AG10803 (cell line): Measurements from ENCODE around the gene PGS1.

Experiments
- DNase-seq: peaks from one replicate; pipeline ENCODE4 v3.0.0; 2010; ENCODE audit warnings: low read depth
- H3K4me3 ChIP-seq: 2 replicates; pipeline ENCODE4 v1.5.1; 2011; ENCODE audit warnings: mild to moderate bottlenecking, low read length, control low read depth
- CTCF ChIP-seq: conservative IDR thresholded peaks from 2 replicates; pipeline ENCODE4 v1.5.1; 2011; ENCODE audit warnings: mild to moderate bottlenecking, low read length, control low read depth, inconsistent platforms

The PGS1 gene

GRCh38 chr17:78366109-78366848 is 12.2 kb upstream of the PGS1 start:
- no peak for TF ChIP-seq CTCF
- no peak overlapping the region for H3K4me3 ChIP-seq

DNA sequence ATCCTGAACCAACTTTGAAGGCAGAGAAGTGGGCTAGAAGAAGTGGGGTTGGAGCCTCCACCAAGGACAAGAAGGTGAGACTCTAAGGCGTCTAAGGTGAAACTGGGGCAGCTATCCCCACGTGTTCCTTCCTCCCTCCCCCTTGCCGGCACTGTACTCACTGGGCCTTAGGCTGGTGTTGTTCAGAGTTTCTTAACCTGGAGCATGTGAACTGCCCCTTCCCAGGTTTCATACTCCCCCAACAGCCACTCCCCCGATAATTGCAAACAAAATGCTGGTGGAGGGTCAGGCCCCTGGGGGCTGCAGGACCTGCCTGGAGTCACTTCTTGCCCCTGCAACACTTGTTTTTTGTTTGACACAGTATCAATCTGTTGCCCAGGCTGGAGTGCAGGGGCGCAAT is 11.3 kb upstream of the PGS1 start:
- no peak for DNase-seq
- no peak for TF ChIP-seq CTCF

More at GRCh38 chr17:78366109-78366848, 12.2 kb upstream of the PGS1 start:
- no peak for DNase-seq

DNA sequence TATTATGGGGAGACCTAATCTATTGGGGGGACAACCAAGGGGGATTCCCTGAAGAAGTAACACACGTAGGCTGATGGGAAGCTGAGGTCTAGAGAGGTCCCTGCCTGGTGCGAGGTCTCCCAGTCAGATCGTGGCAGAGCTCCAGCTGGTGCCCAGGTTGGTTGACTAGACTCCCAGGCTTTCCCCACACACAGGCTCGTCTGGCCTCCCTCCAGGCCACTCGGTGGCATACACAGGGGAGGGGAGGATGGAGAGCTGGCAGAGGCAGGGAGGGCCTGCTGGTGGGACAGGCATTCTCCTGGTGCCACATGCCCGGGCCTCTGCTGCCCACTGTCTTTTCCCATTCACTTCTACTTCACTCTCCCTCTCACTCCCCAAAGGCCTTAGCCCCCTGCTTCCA is 10.1 kb upstream of the PGS1 start:
- no peak for DNase-seq
- no peak for TF ChIP-seq CTCF
- no peak overlapping the region for H3K4me3 ChIP-seq

More for the DNA sequence above, 11.3 kb upstream of the PGS1 start:
- no peak overlapping the region for H3K4me3 ChIP-seq

GRCh38 chr17:78368854-78369495 is 9.5 kb upstream of the PGS1 start:
- TF ChIP-seq CTCF, result no peak
- no peak for DNase-seq
- no peak overlapping the region for H3K4me3 ChIP-seq

GRCh38 chr17:78369791-78370381 is 8.6 kb upstream of the PGS1 start:
- TF ChIP-seq CTCF, result no peak
- DNase-seq, result no peak
- H3K4me3 ChIP-seq, result no peak overlapping the region

- no peak for TF ChIP-seq CTCF
- H3K4me3 ChIP-seq, result no peak overlapping the region
- DNase-seq, result no peak
Observed at GRCh38 chr17:78371056-78371455, 7.4 kb upstream of the PGS1 start.

- no peak for TF ChIP-seq CTCF
- DNase-seq, result no peak
Observed at GRCh38 chr17:78372841-78373240, 5.6 kb upstream of the PGS1 start.

More at GRCh38 chr17:78372841-78373240, 5.6 kb upstream of the PGS1 start:
- H3K4me3 ChIP-seq, result no peak overlapping the region
